Aorta (tissue), 5 donors: ENCODE results near the gene SERINC5. TPM values are rescaled to one million over a fixed set of nuclear protein-coding genes. Genes with fewer than 3 reads are reported as not detected.

Source experiments
- ATAC-seq: fragments of 200-7000 bp; cut with Tn5 transposase; one replicate; pipeline ENCODE4 v1.9.1; 2022; ENCODE audit warnings: moderate library complexity; ENCODE audit not compliant: low FRiP score
- DNase-seq, 2 donors: peaks; one replicate each; pipeline ENCODE4 v3.0.0-alpha.2; 2020
- H3K27ac ChIP-seq, 2 donors: one replicate each; pipeline ENCODE4 v1.5.1; 2013; ENCODE audit warnings: low read length in 2 of 2, mild to moderate bottlenecking in 2 of 2, moderate library complexity in 2 of 2, control low read depth in 1 of 2, inconsistent platforms in 1 of 2, low read depth in 1 of 2
- H3K27me3 ChIP-seq, 2 donors: one replicate each; pipeline ENCODE4 v1.6.1; 2013; ENCODE audit warnings: control low read depth in 1 of 2, low read length in 1 of 2, mild to moderate bottlenecking in 1 of 2, moderate library complexity in 1 of 2; ENCODE audit not compliant: insufficient read depth in 2 of 2, control insufficient read depth in 1 of 2
- H3K36me3 ChIP-seq, 2 donors: one replicate each; pipeline ENCODE4 v1.6.1; 2013; ENCODE audit warnings: control low read depth in 1 of 2, low read length in 1 of 2, mild to moderate bottlenecking in 1 of 2; ENCODE audit not compliant: insufficient read depth in 2 of 2, control insufficient read depth in 1 of 2
- H3K4me1 ChIP-seq, 2 donors: one replicate each; pipeline ENCODE4 v1.6.1; 2013; ENCODE audit warnings: low read length in 2 of 2, control low read depth in 1 of 2, mild to moderate bottlenecking in 1 of 2, moderate library complexity in 1 of 2; ENCODE audit not compliant: insufficient read depth in 2 of 2, control insufficient read depth in 1 of 2
- H3K4me3 ChIP-seq, 2 donors: one replicate each; pipeline ENCODE4 v1.5.1; 2013; ENCODE audit warnings: low read length in 2 of 2, control low read depth in 1 of 2, mild to moderate bottlenecking in 1 of 2
- H3K9me3 ChIP-seq: one replicate; pipeline ENCODE4 v1.6.1; 2013; ENCODE audit warnings: mild to moderate bottlenecking, low read length; ENCODE audit not compliant: control insufficient read depth
- WGBS, 2 donors: extraction: QIAGEN DNeasy Blood & Tissue Kit; methylation state at CpG; one replicate each; pipeline ENCODE4 v1.1.7; 2013; 5-methylcytosine and 5-hydroxymethylcytosine counted together
- intact Hi-C, 2 donors: fragments of 100-400 bp; cut with DNase I; formaldehyde crosslinking; loops; one replicate each; pipeline versions ENCODE4 v1.14.2 to v1.15.0; 2022
- polyA plus RNA-seq, 2 donors: library from polyadenylated mRNA; stranded (reverse); fragments of 200-250 nt; gene quantifications; one replicate each; pipeline ENCODE4 v1.2.3, GENCODE V29; 2013
- total RNA-seq, 2 donors: library from RNA; stranded (reverse); fragmentation: NEBNext Ultra II Directional; extraction: Animal tissue kit (Norgen Biotek cat#: 25700); gene quantifications; one replicate each; pipeline ENCODE4 v1.2.1, GENCODE V29; 2021
- donor health status: healthy with polysubstance abuse.
- donor health status: Bipolar disorder and iron deficiency.
- donor health status: DM: no; HTN: no; CAD: no.
- donor health status: DM: no; HTN: no; CAD: no.
- donor health status: DM: yes; HTN: yes; CAD: no.

SERINC5 gene
- total and polyA plus RNA-seq, 4 donors = 1.4 to 22.1 (median 8.6) TPM

- DNase-seq (peak; percentile 87 to 88), ATAC-seq (peak; percentile 83)
- no peaks in the 10 kb centered on the region for H3K36me3 ChIP-seq
- H3K27ac ChIP-seq = peak overlapping the region in 1 of 2 donors; percentile 0
- no peak overlapping the region for H3K4me3 ChIP-seq
- intact Hi-C loops = loop anchor here in 1 of 2 donors (1.0 kb wide), 1 partner anchor 30 kb away; no protein-coding TSS in a partner anchor
- no peaks in the 10 kb centered on the region for H3K4me1 ChIP-seq
- 19% methylated on average over 12 of the region's 12 CpGs for WGBS, 2 donors
- no peaks in the 10 kb centered on the region for H3K27me3 ChIP-seq
- H3K9me3 ChIP-seq = no peaks in the 10 kb centered on the region
Measured at GRCh38 chr5:80216753-80217596, 38.9 kb downstream of the SERINC5 start.

- H3K27ac ChIP-seq = no peak overlapping the region
- ATAC-seq (no peak), DNase-seq (no peak)
- 74 to 75% methylated on average over 8 of the region's 8 CpGs for WGBS, 2 donors
- H3K4me3 ChIP-seq = no peak overlapping the region
- no peaks in the 10 kb centered on the region for H3K9me3 ChIP-seq
- no peaks in the 10 kb centered on the region for H3K4me1 ChIP-seq
- intact Hi-C loops = no loop called here
- no peaks in the 10 kb centered on the region for H3K36me3 ChIP-seq
- no peaks in the 10 kb centered on the region for H3K27me3 ChIP-seq
Measured at GRCh38 chr5:80216096-80216495, 39.8 kb downstream of the SERINC5 start.

- DNase-seq = no peak
- intact Hi-C loops = no loop called here
- no peaks in the 10 kb centered on the region for H3K9me3 ChIP-seq
- no peak for ATAC-seq
- no peaks in the 10 kb centered on the region for H3K4me1 ChIP-seq
- no peak overlapping the region for H3K4me3 ChIP-seq
- H3K36me3 ChIP-seq = no peaks in the 10 kb centered on the region
- 83% methylated on average over 4 of the region's 4 CpGs for WGBS, 2 donors
- no peak overlapping the region for H3K27ac ChIP-seq
- H3K27me3 ChIP-seq = no peaks in the 10 kb centered on the region
Measured at GRCh38 chr5:80215523-80215922, 40.3 kb downstream of the SERINC5 start.

- H3K27ac ChIP-seq = no peak overlapping the region
- no peaks in the 10 kb centered on the region for H3K36me3 ChIP-seq
- no peaks in the 10 kb centered on the region for H3K4me1 ChIP-seq
- H3K27me3 ChIP-seq = no peaks in the 10 kb centered on the region
- ATAC-seq (no peak), DNase-seq (no peak)
- no peaks in the 10 kb centered on the region for H3K9me3 ChIP-seq
- WGBS, 2 donors = 90 to 91% methylated on average over 3 of the region's 3 CpGs
- H3K4me3 ChIP-seq = no peak overlapping the region
- intact Hi-C loops = no loop called here
Measured at GRCh38 chr5:80213466-80213865, 42.4 kb downstream of the SERINC5 start.

GRCh38 chr5:80212171-80212667 lies 43.6 kb downstream of the SERINC5 start:
- no peak for ATAC-seq
- no peak for DNase-seq
- Histone ChIP-seq H3K27ac (no peak overlapping the region), H3K4me1 (no peaks in the 10 kb centered on the region), H3K27me3 (no peaks in the 10 kb centered on the region), H3K9me3 (no peaks in the 10 kb centered on the region), H3K4me3 (no peak overlapping the region), H3K36me3 (no peaks in the 10 kb centered on the region)
- 88 to 96% methylated on average over 2 of the region's 2 CpGs for WGBS, 2 donors
- intact Hi-C loops = no loop called here

- Histone ChIP-seq H3K4me1 (no peaks in the 10 kb centered on the region), H3K36me3 (no peaks in the 10 kb centered on the region), H3K4me3 (no peak overlapping the region), H3K9me3 (no peaks in the 10 kb centered on the region), H3K27ac (no peak overlapping the region), H3K27me3 (no peaks in the 10 kb centered on the region)
- DNase-seq (no peak), ATAC-seq (no peak)
- intact Hi-C loops = no loop called here
- WGBS, 2 donors = 84 to 88% methylated on average over 4 of the region's 4 CpGs
Measured at GRCh38 chr5:80211327-80211726, 44.5 kb downstream of the SERINC5 start.

- intact Hi-C loops = no loop called here
- 95 to 96% methylated on average over 6 of the region's 6 CpGs for WGBS, 2 donors
- no peaks in the 10 kb centered on the region for H3K4me1 ChIP-seq
Measured at GRCh38 chr5:80210014-80210413, 45.8 kb downstream of the SERINC5 start.

GRCh38 chr5:80208381-80208780 lies 47.5 kb downstream of the SERINC5 start:
- Histone ChIP-seq H3K4me1 (no peaks in the 10 kb centered on the region), H3K4me3 (no peak overlapping the region), H3K9me3 (no peaks in the 10 kb centered on the region), H3K27me3 (no peaks in the 10 kb centered on the region), H3K36me3 (no peaks in the 10 kb centered on the region), H3K27ac (no peak overlapping the region)
- intact Hi-C loops = no loop called here
- ATAC-seq (no peak), DNase-seq (no peak)
- WGBS, 2 donors = 69 to 72% methylated on average over 4 of the region's 4 CpGs

More at GRCh38 chr5:80210014-80210413, 45.8 kb downstream of the SERINC5 start:
- Histone ChIP-seq H3K27me3 (no peaks in the 10 kb centered on the region), H3K36me3 (no peaks in the 10 kb centered on the region), H3K9me3 (no peaks in the 10 kb centered on the region), H3K4me3 (no peak overlapping the region), H3K27ac (no peak overlapping the region)
- no peak for ATAC-seq
- no peak for DNase-seq

GRCh38 chr5:80207832-80208231 lies 48.0 kb downstream of the SERINC5 start:
- no peaks in the 10 kb centered on the region for H3K36me3 ChIP-seq
- H3K27ac ChIP-seq = no peak overlapping the region
- H3K9me3 ChIP-seq = no peaks in the 10 kb centered on the region
- H3K4me1 ChIP-seq = no peaks in the 10 kb centered on the region
- H3K4me3 ChIP-seq = no peak overlapping the region
- ATAC-seq (no peak), DNase-seq (no peak)
- H3K27me3 ChIP-seq = no peaks in the 10 kb centered on the region
- intact Hi-C loops = no loop called here
- WGBS, 2 donors = 65 to 66% methylated on average over 4 of the region's 4 CpGs
